Keratinocyte (primary cell): ENCODE measurements around the gene SSH3. TPM values are rescaled to one million over a fixed set of nuclear protein-coding genes. Genes with fewer than 3 reads are reported as not detected.

Experiments used
- DNase-seq: peaks from one replicate; pipeline ENCODE4 v3.0.0-alpha.2; 2011; ENCODE audit warnings: low read depth, missing footprints, low spot score
- FAIRE-seq: peaks from 2 replicates; lab custom pipeline; 2011; peaks lifted over from hg19 to GRCh38; lab: Jason Lieb, UNC
- H2AFZ ChIP-seq: 2 replicates; pipeline ENCODE4 v1.6.0; 2012; ENCODE audit warnings: low read length, control low read depth, inconsistent platforms; ENCODE audit not compliant: control insufficient read depth
- H3K27ac ChIP-seq: 2 replicates; pipeline ENCODE4 v1.5.1; 2011; ENCODE audit warnings: low read length; ENCODE audit not compliant: control insufficient read depth, insufficient read depth
- H3K27me3 ChIP-seq: 3 replicates; pipeline ENCODE4 v1.6.0; 2011; ENCODE audit warnings: low read length; ENCODE audit not compliant: control insufficient read depth, insufficient read depth; ENCODE audit errors: extremely low read depth
- H3K36me3 ChIP-seq, 2 experiments: 2 replicates in 1 of 2; 3 replicates in 1 of 2; pipeline ENCODE4 v1.5.1; 2011; ENCODE audit warnings: low read length in 2 of 2, mild to moderate bottlenecking in 1 of 2; ENCODE audit not compliant: control insufficient read depth in 2 of 2, insufficient read depth in 2 of 2; ENCODE audit errors: extremely low read depth in 1 of 2
- H3K4me1 ChIP-seq: 3 replicates; pipeline ENCODE4 v1.5.1; 2011; ENCODE audit warnings: low read length; ENCODE audit not compliant: control insufficient read depth, insufficient read depth; ENCODE audit errors: extremely low read depth
- H3K4me2 ChIP-seq: 3 replicates; pipeline ENCODE4 v1.6.0; 2011; ENCODE audit warnings: low read depth, low read length; ENCODE audit not compliant: control insufficient read depth, insufficient read depth; ENCODE audit errors: extremely low read depth
- H3K4me3 ChIP-seq, 3 experiments: fragments of 200-600 bp in 1 of 3; sonication (generic) in 1 of 3; 2 replicates in 2 of 3; 3 replicates in 1 of 3; pipeline ENCODE4 v1.5.1; 2011 to 2016; ENCODE audit warnings: low read length in 3 of 3, mild to moderate bottlenecking in 3 of 3, control low read depth in 2 of 3, inconsistent platforms in 1 of 3, low read depth in 1 of 3, mixed read lengths in 1 of 3, mixed run types in 1 of 3, moderate library complexity in 1 of 3; ENCODE audit not compliant: control insufficient read depth in 2 of 3, insufficient read depth in 2 of 3; ENCODE audit errors: extremely low read depth in 1 of 3
- H3K79me2 ChIP-seq: 2 replicates; pipeline ENCODE4 v1.6.0; 2012; ENCODE audit warnings: low read length; ENCODE audit not compliant: control insufficient read depth, insufficient read depth
- H3K9ac ChIP-seq: 3 replicates; pipeline ENCODE4 v1.6.0; 2011; ENCODE audit warnings: low read length; ENCODE audit not compliant: control insufficient read depth, insufficient read depth; ENCODE audit errors: extremely low read depth
- H3K9me1 ChIP-seq: 3 replicates; pipeline ENCODE4 v1.6.0; 2011; ENCODE audit warnings: low read length; ENCODE audit not compliant: control insufficient read depth, insufficient read depth; ENCODE audit errors: extremely low read depth
- H3K9me3 ChIP-seq: 2 replicates; pipeline ENCODE4 v1.5.1; 2012; ENCODE audit warnings: low read depth, low read length; ENCODE audit not compliant: control insufficient read depth
- H4K20me1 ChIP-seq: 3 replicates; pipeline ENCODE4 v1.6.0; 2011; ENCODE audit warnings: low read length; ENCODE audit not compliant: control insufficient read depth, insufficient read depth; ENCODE audit errors: extremely low read depth
- CTCF ChIP-seq, 3 experiments: IDR thresholded peaks in 1 of 3; conservative IDR thresholded peaks in 1 of 3; optimal IDR thresholded peaks in 1 of 3; 2 replicates in 2 of 3; 3 replicates in 1 of 3; pipeline versions ENCODE3 to v1.5.1; 2011; ENCODE audit warnings: low read length in 3 of 3, mild to moderate bottlenecking in 3 of 3, moderate library complexity in 2 of 3, control low read depth in 1 of 3, inconsistent platforms in 1 of 3; ENCODE audit not compliant: insufficient read depth in 2 of 3; ENCODE audit errors: extremely low read depth in 1 of 3
- EZH2 ChIP-seq: IDR thresholded peaks from one replicate; pipeline ENCODE4 v1.6.1; 2012; ENCODE audit warnings: inconsistent platforms, mild to moderate bottlenecking, low read length, moderate library complexity
- dilution Hi-C: fragments of 300-500 bp; cut with MboI; formaldehyde crosslinking; loops from one replicate; pipeline ENCODE4 v1.7.0; 2020; ENCODE audit warnings: low sequenced_read_pairs; ENCODE audit not compliant: extremely low pct_ligation_motif_present
- polyA plus RNA-seq, 5 experiments: library from polyadenylated mRNA; depleted of rRNA in 3 of 5; stranded (reverse) in 3 of 5; stranded (forward) in 1 of 5; unstranded in 1 of 5; fragments of >200 nt; gene quantifications; 1 replicate in 1 of 5; 2 replicates in 3 of 5; 3 replicates in 1 of 5; pipeline versions ENCODE4 v1.2.1 to v1.2.3, GENCODE V29; 2011 to 2012; ENCODE audit warnings: missing spikeins in 2 of 5, low read depth in 1 of 5, low replicate concordance in 1 of 5

SSH3 gene
- polyA plus RNA-seq, 1 donor (not counting 4 experiments of a cell fraction or from before 2014, with no cell fraction given): 24.8 TPM

- Histone ChIP-seq H2AFZ (no peak overlapping the region), H3K4me1 (peaks cover 67% of the 10 kb centered on the region), H4K20me1 (peaks cover 14% of the 10 kb centered on the region), H3K9me3 (no peaks in the 10 kb centered on the region), H3K27me3 (no peaks in the 10 kb centered on the region), H3K9me1 (peaks cover 2% of the 10 kb centered on the region), H3K4me2 (no peak overlapping the region), H3K27ac (no peak overlapping the region), H3K36me3 (peaks cover 10 to 21% of the 10 kb centered on the region in 2 experiments), H3K9ac (no peak overlapping the region), H3K4me3 (no peak overlapping the region), H3K79me2 (peaks cover 70% of the 10 kb centered on the region)
- dilution Hi-C loops: no loop called here
- FAIRE-seq (no peak), DNase-seq (no peak)
- TF ChIP-seq CTCF (optimal IDR thresholded peaks at IDR 0.05 in 1 of 3, IDR thresholded peaks at IDR 0.05 in 1 of 3, conservative IDR thresholded peaks at IDR 0.05 in 1 of 3; ENCODE audit: extremely low read depth in 1 of 3, insufficient read depth in 2 of 3, low read length in 3 of 3) (no peak), EZH2 (no peak)
These were observed 34.4 kb upstream of the SSH3 start for GRCh38 chr11:67268962-67269268.

- FAIRE-seq (no peak), DNase-seq (no peak)
- H2AFZ ChIP-seq: no peak overlapping the region
- H3K9me3 ChIP-seq: no peaks in the 10 kb centered on the region
- TF ChIP-seq EZH2: no peak
- no peak for TF ChIP-seq CTCF (optimal IDR thresholded peaks at IDR 0.05 in 1 of 3, IDR thresholded peaks at IDR 0.05 in 1 of 3, conservative IDR thresholded peaks at IDR 0.05 in 1 of 3; ENCODE audit: extremely low read depth in 1 of 3, insufficient read depth in 2 of 3, low read length in 3 of 3)
- H3K27me3 ChIP-seq: no peaks in the 10 kb centered on the region
- H3K9ac ChIP-seq: peak overlapping the region; percentile 55
- peak overlapping the region in 2 of 3 experiments; percentile 44 to 50 for H3K4me3 ChIP-seq
- H4K20me1 ChIP-seq: peaks cover 14% of the 10 kb centered on the region
- H3K27ac ChIP-seq: peak overlapping the region; percentile 27
- dilution Hi-C loops: no loop called here
- peaks cover 10 to 24% of the 10 kb centered on the region in 2 experiments for H3K36me3 ChIP-seq
- peak overlapping the region; percentile 85 for H3K4me2 ChIP-seq
- H3K4me1 ChIP-seq: peaks cover 60% of the 10 kb centered on the region
- peaks cover 77% of the 10 kb centered on the region for H3K79me2 ChIP-seq
- H3K9me1 ChIP-seq: peaks cover 2% of the 10 kb centered on the region
These were observed 33.7 kb upstream of the SSH3 start for GRCh38 chr11:67269401-67270255.
